Pancreas (tissue), 10 donors: ENCODE data around the gene MRGPRF. TPM values are rescaled to one million over a fixed set of nuclear protein-coding genes. Genes with fewer than 3 reads are reported as not detected.

Source experiments
- ATAC-seq, 4 donors: fragments of 200-7000 bp; cut with Tn5 transposase; one replicate each; pipeline versions ENCODE4 v1.8.0 to v1.9.1; 2020; ENCODE audit warnings: mild to moderate bottlenecking in 4 of 4, moderate library complexity in 4 of 4
- DNase-seq, 6 donors: peaks; one replicate each; pipeline ENCODE4 v3.0.0-alpha.2; 2020
- FAIRE-seq: peaks from 2 replicates; lab custom pipeline; 2012; peaks lifted over from hg19 to GRCh38; lab: Jason Lieb, UNC
- H3K27ac ChIP-seq, 4 donors: fragments of 200-600 bp; sonication (generic); 1 replicate in 3 of 4; 2 replicates in 1 of 4; pipeline versions ENCODE4 v1.5.0 to v1.8.0; 2020
- H3K27me3 ChIP-seq, 4 donors: fragments of 200-600 bp; one replicate each; pipeline ENCODE4 v1.8.0; 2021
- H3K36me3 ChIP-seq, 3 donors: fragments of 200-600 bp; sonication (generic) in 1 of 3; one replicate each; pipeline versions ENCODE4 v1.5.0 to v1.8.0; 2020 to 2021
- H3K4me1 ChIP-seq, 3 donors: fragments of 200-600 bp; one replicate each; pipeline ENCODE4 v1.8.0; 2021
- H3K4me3 ChIP-seq, 4 donors: fragments of 200-600 bp; sonication (generic) in 2 of 4; one replicate each; pipeline versions ENCODE4 v1.5.0 to v1.8.0; 2020 to 2021
- H3K9me3 ChIP-seq, 4 donors: fragments of 200-600 bp; one replicate each; pipeline ENCODE4 v1.8.0; 2021
- CTCF ChIP-seq, 4 donors: fragments of 200-600 bp; sonication (generic) in 3 of 4; IDR thresholded peaks; one replicate each; pipeline versions ENCODE4 v1.5.0 to v1.8.0; 2021; ENCODE audit warnings: antibody characterized with exemption in 4 of 4
- WGBS, 2 donors: extraction: QIAGEN DNeasy Blood & Tissue Kit; methylation state at CpG; one replicate each; pipeline ENCODE4 v1.1.7; 2013; 5-methylcytosine and 5-hydroxymethylcytosine counted together
- intact Hi-C, 3 donors: fragments of 100-400 bp; cut with DNase I; formaldehyde crosslinking; loops; one replicate each; pipeline versions ENCODE4 v1.11.1 to v1.14.2; 2022
- polyA plus RNA-seq, 2 donors: library from polyadenylated mRNA; stranded (reverse); fragments of 200-250 nt; gene quantifications; one replicate each; pipeline ENCODE4 v1.2.3, GENCODE V29; 2013
- total RNA-seq, 6 donors: library from RNA; stranded (reverse); fragmentation: NEBNext Ultra II Directional in 4 of 6; extraction: Animal tissue kit (Norgen Biotek cat#: 25700) in 4 of 6; gene quantifications; one replicate each; pipeline versions ENCODE4 v1.2.1 to v1.2.4, GENCODE V29; 2021 to 2023
- donor health status: healthy with polysubstance abuse.
- donor health status: DM: no; HTN: no; CAD: no; lungs with moderate emphysema.
- donor health status: DM: no; HTN: no; CAD: no.
- donor health status: control.
- donor health status: control.
- donor health status: Bipolar disorder and iron deficiency.
- donor health status: DM: yes; HTN: yes; CAD: no.
- donor health status: DM: no; HTN: no; CAD: no.
- donor health status: DM: no; HTN: no; CAD: no.
- donor health status: DM: yes; HTN: yes; CAD: no.

Gene MRGPRF
- total and polyA plus RNA-seq, 8 donors, result 0.37 to 4.2 (median 1.6) TPM

DNA sequence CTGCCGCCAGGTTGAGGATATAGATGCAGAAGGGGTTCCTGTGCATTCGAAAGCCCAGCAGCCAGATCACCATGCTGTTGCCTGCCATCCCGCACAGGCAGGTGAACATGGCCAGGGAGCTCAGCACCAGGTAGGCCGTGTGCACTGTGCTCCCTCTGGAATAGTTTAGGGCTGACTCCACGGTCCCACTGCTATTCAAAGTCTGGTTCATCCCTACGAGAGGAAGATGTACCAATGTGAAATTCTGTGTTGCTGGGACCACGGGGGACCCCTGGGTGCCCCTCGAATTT lies 32.3 kb downstream of the MRGPRF start, which contains the start of gene MRGPRD:
Gene MRGPRD, minus strand, starts transcription at position 211 of the 290 bp plus-strand sequence. Its CDS starts 0 bp downstream, at position 211.
- Histone ChIP-seq H3K4me1 (no peaks in the 10 kb centered on the region), H3K4me3 (no peak within 1 kb of the TSS), H3K27ac (no peak within 1 kb of the TSS), H3K36me3 (no peaks in the 10 kb centered on the region), H3K27me3 (no peaks in the 10 kb centered on the region), H3K9me3 (no peaks in the 10 kb centered on the region)
- peak in 1 of 6 donors; percentile 6 for DNase-seq
- no peak for ATAC-seq
- 63 to 77% methylated on average over 8 of the region's 8 CpGs for WGBS, 2 donors
- no peak for TF ChIP-seq CTCF (IDR thresholded peaks at IDR 0.05)
- no peak for FAIRE-seq
- intact Hi-C loops, result no loop called here

DNA sequence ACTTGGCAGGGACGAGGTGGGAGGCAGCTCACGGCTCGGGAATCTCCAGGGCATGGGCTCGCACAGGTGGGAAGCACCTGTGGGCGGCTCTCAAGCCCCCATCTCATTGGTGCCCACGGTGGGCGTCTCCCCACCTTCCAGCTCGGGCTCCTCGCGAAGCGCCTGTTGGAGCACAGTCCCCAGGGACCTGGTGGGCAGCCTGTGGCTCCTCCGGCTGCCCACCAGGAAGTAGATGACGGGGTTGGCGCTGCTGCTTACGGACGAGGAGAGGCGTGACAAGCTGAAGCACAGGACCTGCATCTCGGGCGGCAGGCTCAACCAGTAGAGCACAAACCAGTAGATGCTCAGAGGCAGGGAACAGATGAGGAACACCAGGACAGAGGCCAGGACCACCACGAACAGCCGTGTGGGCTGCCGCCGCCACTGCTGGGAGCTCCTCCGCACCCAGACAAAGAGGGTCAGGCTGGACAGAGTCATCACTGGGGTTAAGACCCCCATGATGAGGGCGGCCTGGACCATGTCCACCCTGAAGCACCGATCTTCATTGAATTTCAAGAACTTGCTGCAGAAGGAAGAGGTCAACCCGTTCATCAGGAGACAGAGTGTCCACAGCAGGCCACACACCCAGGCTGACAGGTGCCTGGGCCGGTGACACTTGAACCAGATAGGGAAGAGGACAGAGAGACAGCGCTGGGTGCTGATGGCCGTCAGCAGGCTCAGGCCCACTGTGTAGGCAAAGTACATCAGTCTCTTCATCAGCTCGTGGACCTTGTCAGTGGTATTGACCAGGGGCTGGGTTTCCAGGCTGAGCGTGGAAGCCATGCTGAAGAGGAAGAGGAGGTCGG lies 32.9 kb downstream of the MRGPRF start:
- FAIRE-seq, result no peak
- Histone ChIP-seq H3K36me3 (no peaks in the 10 kb centered on the region), H3K9me3 (no peaks in the 10 kb centered on the region), H3K4me1 (no peaks in the 10 kb centered on the region), H3K27me3 (no peaks in the 10 kb centered on the region), H3K27ac (no peak overlapping the region), H3K4me3 (no peak overlapping the region)
- ATAC-seq, result no peak
- 66 to 73% methylated on average over 32 to 33 of the region's 33 CpGs for WGBS, 2 donors
- TF ChIP-seq CTCF (IDR thresholded peaks at IDR 0.05), result no peak
- intact Hi-C loops, result no loop called here
- DNase-seq, result peak in 2 of 6 donors; percentile 5 to 43

GRCh38 chr11:68978931-68979594 lies 34.0 kb downstream of the MRGPRF start:
- WGBS, 2 donors, result 44 to 56% methylated on average over 15 of the region's 15 CpGs
- H3K27me3 ChIP-seq, result no peaks in the 10 kb centered on the region
- no peak for TF ChIP-seq CTCF (IDR thresholded peaks at IDR 0.05)
- DNase-seq (peak in 2 of 6 donors; percentile 10 to 30), ATAC-seq (no peak), FAIRE-seq (no peak)
- no peaks in the 10 kb centered on the region for H3K9me3 ChIP-seq
- intact Hi-C loops, result no loop called here
- H3K27ac ChIP-seq, result no peak overlapping the region
- H3K4me1 ChIP-seq, result no peaks in the 10 kb centered on the region
- no peak overlapping the region for H3K4me3 ChIP-seq
- H3K36me3 ChIP-seq, result no peaks in the 10 kb centered on the region

DNA sequence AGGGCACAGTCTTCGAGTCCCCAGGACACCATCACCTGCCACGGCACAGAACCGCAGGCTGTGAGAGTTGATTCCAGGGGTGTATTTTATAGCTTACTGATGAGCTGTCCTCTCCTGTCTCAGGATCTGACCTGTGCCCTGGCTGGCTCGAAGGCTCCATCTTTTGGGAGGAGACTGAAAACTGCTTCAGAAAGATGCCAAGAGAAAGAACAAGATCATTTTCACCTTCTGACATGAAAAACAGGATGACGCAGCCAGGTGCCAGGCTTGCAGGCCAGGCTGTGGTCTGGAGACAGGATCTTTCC lies 34.5 kb downstream of the MRGPRF start:
- Histone ChIP-seq H3K9me3 (no peaks in the 10 kb centered on the region), H3K27me3 (no peaks in the 10 kb centered on the region), H3K4me1 (no peaks in the 10 kb centered on the region), H3K36me3 (no peaks in the 10 kb centered on the region), H3K4me3 (no peak overlapping the region), H3K27ac (no peak overlapping the region)
- no peak for ATAC-seq
- intact Hi-C loops, result no loop called here
- no peak for DNase-seq
- TF ChIP-seq CTCF (IDR thresholded peaks at IDR 0.05), result no peak
- 63 to 73% methylated on average over 5 of the region's 5 CpGs for WGBS, 2 donors
- no peak for FAIRE-seq
